T-helper 22 cell (primary cell): ENCODE measurements around the gene TAF4.

Experiments
- DNase-seq: peaks from one replicate; pipeline ENCODE4 v3.0.0-alpha.2; 2020; ENCODE audit warnings: low read depth

TAF4 gene

GRCh38 chr20:61964675-61965605 lies 100.7 kb downstream of the TAF4 start:
- no peak for DNase-seq

GRCh38 chr20:61963885-61964674 lies 101.6 kb downstream of the TAF4 start:
- no peak for DNase-seq

GRCh38 chr20:61963149-61963548 lies 102.5 kb downstream of the TAF4 start:
- DNase-seq, result no peak

- DNase-seq, result no peak
Observed at GRCh38 chr20:61960836-61961235, 104.8 kb downstream of the TAF4 start.

- DNase-seq, result no peak
Observed at GRCh38 chr20:61958773-61959700, 106.6 kb downstream of the TAF4 start.

GRCh38 chr20:61957961-61958715 lies 107.5 kb downstream of the TAF4 start:
- DNase-seq, result no peak

GRCh38 chr20:61956396-61957342 lies 109.0 kb downstream of the TAF4 start:
- no peak for DNase-seq

- no peak for DNase-seq
Observed at GRCh38 chr20:61955668-61956395, 109.8 kb downstream of the TAF4 start.

GRCh38 chr20:61954276-61955021 lies 111.2 kb downstream of the TAF4 start:
- DNase-seq, result no peak

GRCh38 chr20:61953037-61954021 lies 112.4 kb downstream of the TAF4 start:
- DNase-seq, result no peak

- DNase-seq, result no peak
Observed at GRCh38 chr20:61951695-61952533, 113.8 kb downstream of the TAF4 start.

GRCh38 chr20:61950641-61951071 lies 115.0 kb downstream of the TAF4 start:
- no peak for DNase-seq

- no peak for DNase-seq
Observed at GRCh38 chr20:61949714-61950640, 115.7 kb downstream of the TAF4 start.

GRCh38 chr20:61949363-61949713 lies 116.3 kb downstream of the TAF4 start:
- DNase-seq, result no peak
